ENCODE data around the gene APOA1.

APOA1 gene

GRCh38 chr11:116837231-116838091 is at the start of gene APOA1:
Gene APOA1, minus strand, starts transcription at chr11:116837622. Its CDS starts 235 bp downstream, at chr11:116837387.
- no peak for DNase-seq (ENCODE audit: low spot score)

DNA sequence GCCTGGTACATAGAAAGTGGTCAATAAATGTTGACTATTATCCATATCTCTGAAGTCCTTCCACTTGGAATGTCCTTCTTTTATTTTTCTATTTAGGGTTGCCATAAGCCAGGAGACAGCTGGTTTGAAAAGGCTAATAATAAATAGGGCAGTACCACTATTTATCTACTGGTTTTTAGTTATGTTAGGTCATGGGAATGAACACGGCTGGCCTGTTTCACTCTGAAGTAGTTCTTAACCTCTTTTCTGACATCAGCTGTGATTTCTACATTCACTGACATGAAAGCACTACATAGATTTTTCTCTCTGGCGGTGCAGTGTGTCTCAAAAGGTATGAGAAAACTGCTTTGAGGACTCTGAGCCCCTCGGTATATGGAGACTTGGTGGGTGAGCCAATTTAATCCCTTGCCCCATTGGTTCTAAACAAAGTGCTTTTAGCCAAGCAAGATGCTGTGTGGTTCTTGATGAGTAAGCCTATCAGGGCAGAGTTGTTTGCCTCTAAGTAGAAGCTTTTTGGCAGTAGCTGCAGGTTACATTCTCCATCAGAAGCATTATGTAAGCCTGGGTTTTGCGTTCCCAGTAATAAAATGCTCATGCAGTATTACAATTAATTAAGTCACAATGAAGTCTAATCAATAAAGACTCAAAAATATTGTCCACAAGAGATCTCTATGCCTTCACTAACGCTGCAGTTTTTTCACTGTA is 48.7 kb upstream of the APOA1 start:
- no peak for DNase-seq (ENCODE audit: low spot score)

GRCh38 chr11:116882386-116882785 is 45.0 kb upstream of the APOA1 start:
- no peak for DNase-seq (ENCODE audit: low spot score)

DNA sequence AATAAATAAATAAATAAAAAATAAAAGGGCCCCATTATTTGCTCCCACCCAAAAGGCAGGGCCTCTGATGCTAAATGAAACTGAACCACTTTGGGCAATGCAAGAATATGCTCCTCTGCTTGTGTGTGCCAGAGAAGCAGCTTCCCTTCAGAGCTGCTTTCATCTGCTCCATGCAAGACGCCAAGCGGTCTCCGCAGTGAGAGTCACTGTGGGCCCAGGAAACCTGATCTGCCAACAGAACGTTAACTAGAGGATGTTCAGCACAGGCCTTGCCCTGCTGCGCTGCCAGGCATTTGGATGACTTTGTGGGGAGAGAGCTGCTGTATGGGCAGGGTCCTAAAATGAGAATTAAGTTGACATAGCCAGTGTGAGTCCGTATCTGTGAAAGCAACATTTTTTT is 43.7 kb upstream of the APOA1 start:
- DNase-seq (ENCODE audit: low spot score), result no peak

GRCh38 chr11:116879800-116880625 is 42.6 kb upstream of the APOA1 start:
- no peak for DNase-seq (ENCODE audit: low spot score)

DNA sequence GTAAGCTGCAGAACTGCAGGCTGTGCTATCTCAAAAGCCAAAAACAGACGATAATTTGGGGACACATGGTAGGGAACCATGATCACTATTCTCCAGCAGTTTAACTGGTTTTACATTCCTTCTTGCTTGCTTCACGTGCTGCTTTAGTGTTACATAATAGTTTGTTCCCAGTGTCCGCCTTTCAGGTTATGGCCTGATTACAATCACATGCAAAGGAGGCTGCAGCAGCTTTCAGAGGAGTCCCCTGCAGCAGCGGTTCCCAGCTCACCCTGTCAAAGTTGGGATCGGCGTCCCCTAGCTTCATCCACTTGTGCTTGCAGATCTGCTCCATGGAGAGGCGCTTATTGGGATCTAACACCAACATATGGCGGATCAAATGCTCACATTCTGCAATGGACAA is 39.2 kb upstream of the APOA1 start:
- no peak for DNase-seq (ENCODE audit: low spot score)

GRCh38 chr11:116875194-116875593 is 37.8 kb upstream of the APOA1 start:
- no peak for DNase-seq (ENCODE audit: low spot score)

DNA sequence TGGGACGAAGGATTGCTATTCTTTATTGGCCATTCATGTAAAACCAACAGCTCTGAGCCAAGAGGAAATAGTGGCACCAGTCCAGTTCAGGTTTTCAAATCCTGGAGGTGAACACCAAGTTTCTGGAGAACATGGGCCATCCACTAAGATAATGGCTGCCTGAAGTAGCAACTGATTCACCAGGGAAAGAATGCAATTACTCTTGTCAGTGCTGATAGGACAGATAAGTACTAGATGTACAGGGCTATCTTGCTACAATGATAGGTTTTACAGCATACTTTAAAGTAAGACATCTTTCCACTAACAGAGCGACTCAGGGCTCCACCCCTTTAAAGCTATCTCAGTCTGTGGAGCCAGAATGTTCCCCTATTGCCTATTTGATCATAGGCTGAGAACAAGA is 36.8 kb upstream of the APOA1 start:
- no peak for DNase-seq (ENCODE audit: low spot score)

GRCh38 chr11:116873381-116873780 is 36.0 kb upstream of the APOA1 start:
- no peak for DNase-seq (ENCODE audit: low spot score)

DNA sequence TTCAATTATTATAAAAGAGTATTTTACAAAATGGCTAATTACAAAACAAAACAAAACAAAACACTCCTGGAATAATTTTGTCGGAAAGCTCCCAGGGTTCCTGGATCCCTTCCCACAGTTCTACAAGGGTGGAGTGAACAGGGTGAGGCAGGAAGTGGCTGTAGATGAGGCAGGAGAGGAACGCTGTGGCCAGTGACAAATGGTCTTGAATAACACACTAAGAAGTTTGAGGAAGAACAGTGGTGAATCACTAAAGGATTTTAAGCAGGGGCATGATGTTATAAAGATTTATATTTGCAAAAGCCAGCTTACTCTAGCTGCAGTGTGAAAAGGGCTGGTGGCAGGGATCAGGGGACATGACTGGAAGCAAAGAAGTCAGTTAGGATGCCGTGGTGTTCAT is 33.8 kb upstream of the APOA1 start:
- no peak for DNase-seq (ENCODE audit: low spot score)

DNA sequence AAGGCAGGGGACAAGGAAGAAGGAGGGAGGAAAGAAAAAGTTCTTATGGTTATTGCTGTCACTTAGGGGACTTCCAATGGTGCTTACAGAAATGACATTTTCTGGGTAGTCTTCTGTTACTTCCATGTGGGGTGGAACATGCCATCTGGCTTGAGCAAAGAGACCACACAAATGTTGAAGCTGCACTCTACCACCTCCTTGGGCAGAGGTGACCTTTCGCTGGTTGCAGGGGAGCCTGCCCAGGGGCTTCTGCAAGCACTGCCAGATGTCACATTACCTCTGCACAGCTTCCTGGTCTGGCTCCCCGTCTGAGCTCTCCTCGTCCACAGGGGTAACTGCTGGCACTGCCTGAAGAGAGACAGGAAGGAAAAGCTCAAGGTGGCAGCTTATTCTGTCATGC is 32.6 kb upstream of the APOA1 start:
- DNase-seq (ENCODE audit: low spot score), result no peak

GRCh38 chr11:116869610-116870009 is 32.2 kb upstream of the APOA1 start:
- no peak for DNase-seq (ENCODE audit: low spot score)

DNA sequence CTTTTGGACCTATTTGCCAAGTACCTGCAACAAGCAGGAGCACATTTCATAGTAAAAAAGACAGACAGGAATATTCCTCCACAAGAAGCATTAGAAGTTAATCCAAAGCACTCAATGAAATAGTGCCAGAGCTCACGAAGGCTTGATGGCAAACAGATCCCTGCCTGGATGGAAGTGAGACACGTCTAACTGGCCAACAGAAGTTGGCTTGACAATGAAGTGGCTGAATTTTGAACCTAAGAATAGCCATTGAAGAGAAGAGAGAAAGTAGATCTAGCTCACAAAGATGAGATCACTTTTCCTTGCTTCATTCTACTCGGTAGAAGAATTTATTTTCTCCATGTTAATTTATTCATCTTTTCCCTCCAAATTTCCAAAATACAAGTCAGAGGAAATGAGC is 30.6 kb upstream of the APOA1 start:
- no peak for DNase-seq (ENCODE audit: low spot score)

DNA sequence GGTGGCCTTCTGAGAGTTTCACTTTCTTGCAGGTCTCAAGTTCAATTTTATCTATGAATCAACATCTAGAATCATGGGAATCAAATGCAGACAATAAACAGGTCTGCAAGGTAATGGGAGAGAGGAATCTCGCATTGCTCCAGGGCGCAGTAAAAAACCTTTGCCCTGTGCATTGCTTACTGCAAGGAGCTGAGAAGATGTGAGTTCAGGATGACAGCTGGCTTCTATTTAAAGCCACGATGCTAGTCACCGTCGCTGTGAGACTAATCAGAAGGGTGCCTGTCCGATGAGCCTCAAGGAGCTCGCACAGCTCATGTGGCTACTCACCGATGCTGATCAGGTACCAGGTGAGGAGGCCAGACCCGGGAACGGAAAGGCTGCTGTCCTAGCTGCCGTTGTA is 30.2 kb upstream of the APOA1 start:
- DNase-seq (ENCODE audit: low spot score), result no peak

DNA sequence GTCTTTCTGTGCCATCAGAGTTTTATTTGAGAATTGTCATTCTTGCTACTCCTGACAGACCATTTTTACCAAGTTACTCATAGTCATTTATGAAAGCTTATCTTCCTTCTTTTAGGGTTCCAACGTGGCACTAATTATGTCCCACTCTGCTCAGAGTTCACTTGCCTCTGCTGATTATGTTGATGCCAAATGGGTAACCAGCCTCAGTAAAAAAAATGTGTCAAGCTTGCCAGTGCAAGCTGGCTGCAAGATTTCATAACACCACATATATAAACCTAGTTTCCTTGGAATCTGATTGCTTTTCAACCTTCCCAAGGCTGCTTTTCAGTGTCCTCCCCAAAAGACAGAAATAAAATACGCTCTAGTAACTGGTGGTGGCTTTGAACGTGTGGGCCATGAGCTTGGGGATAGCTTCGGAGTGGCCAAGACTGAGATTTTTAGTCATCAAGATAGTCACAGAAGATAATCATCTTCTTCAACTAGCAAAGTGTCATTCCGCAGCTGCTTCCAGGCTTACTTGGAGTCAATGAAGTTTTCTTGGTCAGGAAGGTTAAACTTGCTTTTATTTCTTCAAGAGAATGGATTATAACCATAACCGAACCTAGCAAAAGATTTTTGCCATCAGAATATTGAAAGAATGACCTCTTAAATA is 29.5 kb upstream of the APOA1 start:
- DNase-seq (ENCODE audit: low spot score), result no peak

DNA sequence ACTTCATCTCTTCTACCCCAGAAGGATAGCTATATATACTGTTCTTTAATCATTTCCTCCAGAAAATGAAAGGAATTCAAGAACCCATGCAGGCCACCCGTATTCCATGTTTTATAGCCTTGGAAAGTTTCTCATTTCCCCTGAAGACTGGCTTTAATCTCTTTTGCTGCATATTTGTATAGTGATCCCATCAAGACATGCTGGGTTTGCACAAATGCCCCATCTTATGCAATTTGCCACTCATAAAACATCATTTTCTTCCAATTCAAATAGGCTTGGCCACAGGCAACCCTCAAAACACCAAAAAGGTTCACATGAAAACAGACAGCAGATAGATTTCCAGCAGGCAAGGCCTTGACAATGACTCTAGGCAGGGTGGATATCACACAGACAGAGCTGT is 28.3 kb upstream of the APOA1 start:
- no peak for DNase-seq (ENCODE audit: low spot score)

DNA sequence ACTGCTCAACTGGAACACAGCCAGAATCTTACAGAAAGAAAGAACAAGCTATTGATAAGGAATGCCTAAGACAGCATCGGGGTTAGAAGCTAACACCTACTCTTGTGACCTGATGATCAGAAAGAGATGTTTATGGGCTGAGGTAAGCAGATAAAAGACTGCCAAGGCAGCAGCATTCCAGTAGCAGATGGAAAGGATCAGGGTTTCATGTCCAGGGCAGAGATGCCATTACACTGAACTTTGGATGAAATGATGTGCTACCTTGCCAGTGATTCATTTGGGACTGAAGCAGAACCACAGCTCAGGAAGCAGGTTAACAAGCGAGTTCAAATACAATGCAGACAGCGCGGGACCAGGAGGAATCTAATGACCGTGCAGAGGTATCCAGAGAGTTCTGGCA is 27.1 kb upstream of the APOA1 start:
- no peak for DNase-seq (ENCODE audit: low spot score)

DNA sequence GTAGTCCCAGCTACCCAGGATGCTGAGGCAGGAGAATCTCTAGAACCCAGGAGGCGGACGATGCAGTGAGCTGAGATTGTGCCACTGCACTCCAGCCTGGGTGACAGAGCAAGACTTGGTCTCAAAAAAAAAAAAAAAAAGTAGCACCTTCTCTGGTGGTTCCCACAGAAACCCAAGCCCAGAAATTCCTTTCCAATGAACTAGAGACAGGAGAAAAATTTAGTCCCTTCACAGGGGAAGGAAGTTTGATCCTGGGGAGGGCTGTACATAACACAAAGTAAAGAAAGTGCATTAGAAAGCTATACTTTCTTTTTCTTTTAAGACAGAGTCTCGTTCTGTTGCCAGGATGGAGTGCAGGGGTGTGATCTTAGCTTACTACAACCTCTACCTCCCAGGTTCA is 25.5 kb upstream of the APOA1 start:
- DNase-seq (ENCODE audit: low spot score), result no peak

- no peak for DNase-seq (ENCODE audit: low spot score)
Measured at GRCh38 chr11:116862185-116862584, 24.8 kb upstream of the APOA1 start.

- DNase-seq (ENCODE audit: low spot score), result no peak
Measured at GRCh38 chr11:116861539-116861938, 24.1 kb upstream of the APOA1 start.

DNA sequence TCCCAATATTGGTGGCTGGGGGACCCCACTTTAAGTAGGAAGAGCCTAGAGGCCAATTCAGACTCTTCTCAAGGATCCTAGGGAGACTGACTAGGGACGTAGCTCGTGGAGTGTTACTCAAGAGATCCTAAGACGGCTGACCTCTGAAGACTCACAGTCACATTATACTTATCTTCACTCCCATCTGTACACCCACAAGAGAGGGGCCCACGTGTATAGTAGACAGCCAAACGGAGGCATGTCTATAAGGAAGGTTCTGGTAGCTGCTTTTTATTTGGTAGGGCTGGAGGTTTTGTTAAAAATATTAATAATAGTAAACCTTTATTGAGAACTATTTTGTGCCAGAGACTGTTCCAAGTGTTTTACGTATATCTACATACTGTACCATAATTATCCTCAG is 22.9 kb upstream of the APOA1 start:
- DNase-seq (ENCODE audit: low spot score), result no peak

DNA sequence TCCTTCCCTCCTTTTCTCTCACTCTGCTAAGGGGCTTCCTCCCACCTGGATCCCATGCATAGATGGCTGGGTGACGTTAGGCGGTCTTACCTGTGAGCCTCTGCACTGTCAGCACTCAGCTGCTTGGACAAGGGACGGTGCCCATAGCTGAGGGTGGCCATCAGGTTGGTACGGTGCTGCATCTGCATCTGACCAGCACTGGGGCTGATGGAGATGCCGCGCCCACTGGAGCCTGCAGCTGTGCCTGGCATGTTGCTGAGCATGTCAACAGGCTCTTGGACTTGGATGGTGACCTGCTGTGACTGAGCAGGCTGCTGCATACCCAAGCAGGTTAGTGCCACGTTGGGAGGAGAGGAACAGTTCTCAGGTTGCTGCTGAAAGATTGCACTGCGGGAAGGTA is 21.8 kb upstream of the APOA1 start:
- DNase-seq (ENCODE audit: low spot score), result no peak

Measured in left forelimb (tissue), 1 donor.